DMS53 treated with DMSO at 0.1 percent for 48 hours (cell line): ENCODE results near the gene PTBP3.
"Not testable (repeated sequence)": the region's sequence is repeated elsewhere in the genome, so short reads cannot be mapped to it uniquely, and the experiment has no call there.

Experiments used
- DNase-seq: peaks from one replicate; lab custom pipeline; 2025; ENCODE audit not compliant: unreplicated experiment; lab: John Stamatoyannopoulos, UW

PTBP3 gene

GRCh38 chr9:112274600-112274999 lies 58.8 kb downstream of the PTBP3 start:
- DNase-seq = no peak

DNA sequence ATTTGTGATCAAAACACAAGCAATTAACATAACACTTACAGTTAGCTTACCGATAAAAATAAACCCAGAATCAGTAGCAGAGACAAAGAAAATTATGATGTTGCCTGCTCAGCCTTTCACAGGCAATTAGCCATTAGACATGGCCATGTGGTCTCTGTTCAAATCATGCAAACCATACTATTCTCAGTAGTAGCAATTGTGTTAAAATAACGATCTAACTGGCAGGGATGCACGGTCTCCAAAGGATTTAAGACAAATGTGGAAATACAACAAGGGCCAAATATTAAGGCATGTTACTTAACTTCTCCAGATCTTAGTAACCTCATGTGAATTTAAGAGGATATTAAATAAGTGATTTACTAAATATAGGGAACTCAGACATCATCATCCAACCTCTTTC lies 59.5 kb downstream of the PTBP3 start:
- no peak for DNase-seq

GRCh38 chr9:112271466-112272098 lies 61.8 kb downstream of the PTBP3 start:
- DNase-seq = peak; percentile 72

DNA sequence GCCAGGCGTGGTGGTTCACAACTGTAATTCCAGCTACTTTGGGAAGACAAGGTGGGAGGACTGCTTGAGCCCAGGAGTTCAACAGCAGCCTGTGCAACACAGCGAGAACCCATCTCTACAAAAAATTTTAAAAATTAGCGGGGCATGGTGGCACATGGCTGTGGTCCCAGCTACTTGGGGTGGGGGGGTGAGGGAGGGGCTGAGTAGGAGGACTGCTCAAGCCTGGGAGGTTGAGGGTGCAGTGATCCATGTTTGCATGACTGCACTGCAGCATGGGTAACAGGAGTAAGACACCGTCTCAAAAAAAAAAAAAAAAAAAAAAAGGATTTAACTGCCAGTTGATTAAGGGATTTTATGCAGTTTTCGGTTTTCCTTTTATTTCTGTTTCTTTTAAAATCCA lies 65.0 kb downstream of the PTBP3 start:
- no peak for DNase-seq

GRCh38 chr9:112267086-112267485 lies 66.3 kb downstream of the PTBP3 start:
- DNase-seq = not testable (repeated sequence)

- DNase-seq = no peak
Observed at GRCh38 chr9:112265391-112265790, 68.0 kb downstream of the PTBP3 start.

GRCh38 chr9:112262577-112262976 lies 70.8 kb downstream of the PTBP3 start:
- no peak for DNase-seq

GRCh38 chr9:112261133-112261532 lies 72.3 kb downstream of the PTBP3 start:
- no peak for DNase-seq

GRCh38 chr9:112258106-112258505 lies 75.3 kb downstream of the PTBP3 start:
- no peak for DNase-seq

- DNase-seq = no peak
Observed at GRCh38 chr9:112252194-112252593, 81.2 kb downstream of the PTBP3 start.

DNA sequence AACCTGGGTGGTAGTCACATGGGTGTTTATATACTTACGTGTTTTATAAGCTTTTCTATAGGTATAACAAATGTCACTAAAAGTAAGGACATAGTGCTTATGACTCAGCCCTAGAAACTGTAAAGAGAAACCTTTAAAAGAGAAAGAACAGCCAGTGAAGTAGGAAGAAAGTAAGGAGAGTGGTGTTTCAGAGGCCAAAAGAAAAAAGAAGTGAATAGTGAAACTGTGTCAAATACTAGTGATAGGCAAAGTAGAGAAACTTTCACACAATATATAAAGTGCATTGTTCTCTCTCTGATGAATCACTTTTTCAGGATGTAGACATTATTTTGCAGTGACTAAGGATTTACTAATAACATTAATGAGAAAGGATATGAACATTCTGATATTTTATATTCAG lies 84.1 kb downstream of the PTBP3 start:
- no peak for DNase-seq

GRCh38 chr9:112248722-112249121 lies 84.7 kb downstream of the PTBP3 start:
- no peak for DNase-seq

- no peak for DNase-seq
Observed at GRCh38 chr9:112247090-112247489, 86.3 kb downstream of the PTBP3 start.

DNA sequence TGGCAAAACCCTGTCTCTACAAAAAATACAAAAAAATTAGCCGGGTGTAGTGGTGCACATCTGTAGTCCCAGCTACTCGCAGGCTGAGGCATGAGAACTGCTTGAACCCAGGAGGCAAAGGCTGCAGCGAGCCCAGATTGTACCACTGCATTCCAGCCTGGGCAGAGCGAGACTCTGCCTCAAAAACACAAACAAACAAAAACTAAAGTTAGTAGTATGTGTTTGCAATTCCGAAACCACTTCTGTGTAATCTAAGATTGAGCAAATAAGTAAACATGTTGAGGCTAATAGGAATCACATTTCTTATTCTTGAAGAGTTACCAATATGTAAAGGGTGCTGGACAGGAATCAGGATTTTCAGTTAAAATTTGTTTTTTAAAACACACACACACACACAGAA lies 88.3 kb downstream of the PTBP3 start:
- DNase-seq = no peak

DNA sequence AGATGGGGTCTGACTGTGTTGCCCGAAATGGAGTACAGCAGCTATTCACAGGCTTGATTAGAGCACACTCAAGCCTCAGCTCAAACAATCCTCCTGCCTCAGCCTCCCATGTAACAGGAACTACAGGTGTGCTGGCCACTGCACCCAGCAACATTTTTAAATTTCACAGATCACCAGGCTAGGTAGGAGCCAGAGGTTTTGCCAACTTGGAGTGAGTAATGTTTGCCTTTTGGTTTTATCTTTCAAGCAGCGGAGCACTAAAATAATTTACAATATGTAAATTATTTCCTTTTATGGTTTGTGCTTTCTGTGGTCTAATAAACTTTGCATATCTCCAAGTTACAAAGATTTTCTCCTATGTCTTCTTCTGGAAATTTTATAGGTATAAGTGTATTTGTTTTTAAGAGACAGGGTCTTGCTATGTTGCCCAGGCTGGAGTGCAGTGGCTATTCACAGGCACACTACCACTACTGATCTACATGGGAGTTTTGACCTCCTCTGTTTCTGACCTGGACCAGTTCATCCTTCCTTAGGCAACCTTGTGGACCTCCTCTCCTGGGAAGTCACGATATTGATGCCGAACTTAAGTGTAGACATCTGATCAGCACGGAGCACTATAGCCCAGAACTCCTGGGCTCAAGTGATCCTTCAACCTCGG lies 91.1 kb downstream of the PTBP3 start:
- DNase-seq = no peak

- DNase-seq = no peak
Observed at GRCh38 chr9:112241491-112241890, 91.9 kb downstream of the PTBP3 start.

DNA sequence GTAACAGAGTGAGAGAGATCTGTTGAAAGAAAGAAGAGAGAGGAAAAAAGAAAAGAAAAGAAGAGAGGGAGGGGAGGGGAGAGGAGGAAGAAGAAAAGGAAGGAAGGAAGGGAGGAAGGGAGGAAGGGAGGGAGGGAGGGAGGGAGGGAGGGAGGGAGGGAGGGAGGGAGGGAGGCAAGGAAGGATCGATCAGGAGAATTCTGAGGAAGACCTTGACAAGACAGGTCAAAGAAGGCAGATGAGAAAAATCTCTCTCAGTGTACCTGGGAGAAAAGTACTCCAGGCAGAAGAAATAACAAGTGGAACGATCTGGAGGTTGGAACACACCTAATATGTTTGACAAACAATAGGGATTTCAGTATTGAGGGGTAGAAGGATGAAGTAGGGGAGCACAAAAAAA lies 93.7 kb downstream of the PTBP3 start:
- no peak for DNase-seq

- DNase-seq = no peak
Observed at GRCh38 chr9:112239284-112239683, 94.1 kb downstream of the PTBP3 start.

DNA sequence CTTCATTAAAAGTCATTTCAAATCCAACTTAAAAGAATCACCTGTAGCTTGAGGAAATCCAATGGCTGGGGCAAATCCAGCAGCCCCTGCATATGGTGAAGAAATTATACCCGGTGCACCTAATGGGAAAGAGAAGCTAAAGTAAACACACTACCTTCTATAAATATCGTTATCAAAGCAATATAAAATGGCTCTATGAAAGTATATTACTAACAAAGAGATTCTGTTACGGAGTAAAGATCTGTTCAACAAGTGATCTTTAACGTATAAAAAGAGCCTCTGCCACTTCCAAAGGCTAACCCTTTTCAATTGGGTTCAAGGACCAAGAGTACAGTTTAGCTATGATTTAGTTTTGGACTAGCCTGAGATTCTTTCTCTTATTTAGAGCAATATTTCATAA lies 98.6 kb downstream of the PTBP3 start:
- DNase-seq = no peak

- no peak for DNase-seq
Observed at GRCh38 chr9:112233769-112234168, 99.7 kb downstream of the PTBP3 start.

GRCh38 chr9:112232233-112232632 lies 101.2 kb downstream of the PTBP3 start:
- DNase-seq = no peak

- DNase-seq = no peak
Observed at GRCh38 chr9:112226091-112226490, 107.3 kb downstream of the PTBP3 start.
